22Rv1 (cell line): ENCODE measurements around the gene MTMR6.

Experiments
- ZFX ChIP-seq: fragments of 450-650 bp; IDR thresholded peaks from 2 replicates; pipeline ENCODE4 v1.6.1; 2017; ENCODE audit warnings: antibody characterized with exemption, borderline replicate concordance
- TF ChIP-seq, protein P1 (sequence below): fragments of 450-650 bp; IDR thresholded peaks from 2 replicates; pipeline ENCODE4 v1.5.1; 2017; ENCODE audit warnings: mild to moderate bottlenecking

DNA sequence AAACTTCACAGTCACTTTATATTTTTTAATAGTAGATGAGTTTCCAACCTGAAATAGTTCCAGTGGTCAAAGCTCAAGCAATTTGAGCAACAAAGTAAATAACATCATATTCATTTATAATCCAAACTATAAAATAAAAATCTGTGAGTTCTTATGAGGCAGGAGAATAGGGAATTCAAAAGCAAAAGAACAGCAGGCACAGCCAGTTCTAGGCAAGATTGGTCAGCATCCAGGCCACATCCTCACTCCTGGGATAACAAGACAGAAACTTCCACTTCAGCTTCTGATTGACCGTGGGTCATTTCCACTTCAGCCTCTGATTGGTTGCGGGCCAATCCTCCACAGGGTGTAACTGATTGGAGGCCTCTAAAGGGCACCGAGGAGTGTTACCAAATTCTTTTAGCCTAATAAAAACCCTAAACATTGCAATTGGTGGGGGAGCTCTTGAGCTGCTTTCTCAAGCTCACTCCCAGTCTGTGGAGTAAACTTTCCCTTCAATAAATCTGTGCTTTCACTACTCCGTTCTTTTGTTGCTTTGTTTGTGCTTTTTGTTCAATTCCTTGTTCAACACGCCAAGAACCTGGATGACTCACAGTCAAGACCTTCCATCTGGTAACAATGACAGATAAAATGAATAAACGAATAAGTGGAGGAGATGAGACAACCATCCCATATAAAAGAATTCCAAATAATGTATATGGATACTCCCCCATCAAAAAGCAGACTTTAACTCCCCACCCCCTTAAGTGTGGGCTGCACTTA is 72.6 kb downstream of the MTMR6 start:
- TF ChIP-seq, protein P1, sequence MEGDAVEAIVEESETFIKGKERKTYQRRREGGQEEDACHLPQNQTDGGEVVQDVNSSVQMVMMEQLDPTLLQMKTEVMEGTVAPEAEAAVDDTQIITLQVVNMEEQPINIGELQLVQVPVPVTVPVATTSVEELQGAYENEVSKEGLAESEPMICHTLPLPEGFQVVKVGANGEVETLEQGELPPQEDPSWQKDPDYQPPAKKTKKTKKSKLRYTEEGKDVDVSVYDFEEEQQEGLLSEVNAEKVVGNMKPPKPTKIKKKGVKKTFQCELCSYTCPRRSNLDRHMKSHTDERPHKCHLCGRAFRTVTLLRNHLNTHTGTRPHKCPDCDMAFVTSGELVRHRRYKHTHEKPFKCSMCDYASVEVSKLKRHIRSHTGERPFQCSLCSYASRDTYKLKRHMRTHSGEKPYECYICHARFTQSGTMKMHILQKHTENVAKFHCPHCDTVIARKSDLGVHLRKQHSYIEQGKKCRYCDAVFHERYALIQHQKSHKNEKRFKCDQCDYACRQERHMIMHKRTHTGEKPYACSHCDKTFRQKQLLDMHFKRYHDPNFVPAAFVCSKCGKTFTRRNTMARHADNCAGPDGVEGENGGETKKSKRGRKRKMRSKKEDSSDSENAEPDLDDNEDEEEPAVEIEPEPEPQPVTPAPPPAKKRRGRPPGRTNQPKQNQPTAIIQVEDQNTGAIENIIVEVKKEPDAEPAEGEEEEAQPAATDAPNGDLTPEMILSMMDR, result no peak
- TF ChIP-seq ZFX, result no peak
